NCI-H69 (cell line): ENCODE measurements around the gene SLC24A4.
A peak's percentile ranks its signal among the peaks of the same experiment; 100 is the strongest.

ENCODE experiments used
- DNase-seq: peaks from one replicate; lab custom pipeline; 2025; lab: John Stamatoyannopoulos, UW

Gene SLC24A4, protein sequence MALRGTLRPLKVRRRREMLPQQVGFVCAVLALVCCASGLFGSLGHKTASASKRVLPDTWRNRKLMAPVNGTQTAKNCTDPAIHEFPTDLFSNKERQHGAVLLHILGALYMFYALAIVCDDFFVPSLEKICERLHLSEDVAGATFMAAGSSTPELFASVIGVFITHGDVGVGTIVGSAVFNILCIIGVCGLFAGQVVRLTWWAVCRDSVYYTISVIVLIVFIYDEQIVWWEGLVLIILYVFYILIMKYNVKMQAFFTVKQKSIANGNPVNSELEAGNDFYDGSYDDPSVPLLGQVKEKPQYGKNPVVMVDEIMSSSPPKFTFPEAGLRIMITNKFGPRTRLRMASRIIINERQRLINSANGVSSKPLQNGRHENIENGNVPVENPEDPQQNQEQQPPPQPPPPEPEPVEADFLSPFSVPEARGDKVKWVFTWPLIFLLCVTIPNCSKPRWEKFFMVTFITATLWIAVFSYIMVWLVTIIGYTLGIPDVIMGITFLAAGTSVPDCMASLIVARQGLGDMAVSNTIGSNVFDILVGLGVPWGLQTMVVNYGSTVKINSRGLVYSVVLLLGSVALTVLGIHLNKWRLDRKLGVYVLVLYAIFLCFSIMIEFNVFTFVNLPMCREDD

DNA sequence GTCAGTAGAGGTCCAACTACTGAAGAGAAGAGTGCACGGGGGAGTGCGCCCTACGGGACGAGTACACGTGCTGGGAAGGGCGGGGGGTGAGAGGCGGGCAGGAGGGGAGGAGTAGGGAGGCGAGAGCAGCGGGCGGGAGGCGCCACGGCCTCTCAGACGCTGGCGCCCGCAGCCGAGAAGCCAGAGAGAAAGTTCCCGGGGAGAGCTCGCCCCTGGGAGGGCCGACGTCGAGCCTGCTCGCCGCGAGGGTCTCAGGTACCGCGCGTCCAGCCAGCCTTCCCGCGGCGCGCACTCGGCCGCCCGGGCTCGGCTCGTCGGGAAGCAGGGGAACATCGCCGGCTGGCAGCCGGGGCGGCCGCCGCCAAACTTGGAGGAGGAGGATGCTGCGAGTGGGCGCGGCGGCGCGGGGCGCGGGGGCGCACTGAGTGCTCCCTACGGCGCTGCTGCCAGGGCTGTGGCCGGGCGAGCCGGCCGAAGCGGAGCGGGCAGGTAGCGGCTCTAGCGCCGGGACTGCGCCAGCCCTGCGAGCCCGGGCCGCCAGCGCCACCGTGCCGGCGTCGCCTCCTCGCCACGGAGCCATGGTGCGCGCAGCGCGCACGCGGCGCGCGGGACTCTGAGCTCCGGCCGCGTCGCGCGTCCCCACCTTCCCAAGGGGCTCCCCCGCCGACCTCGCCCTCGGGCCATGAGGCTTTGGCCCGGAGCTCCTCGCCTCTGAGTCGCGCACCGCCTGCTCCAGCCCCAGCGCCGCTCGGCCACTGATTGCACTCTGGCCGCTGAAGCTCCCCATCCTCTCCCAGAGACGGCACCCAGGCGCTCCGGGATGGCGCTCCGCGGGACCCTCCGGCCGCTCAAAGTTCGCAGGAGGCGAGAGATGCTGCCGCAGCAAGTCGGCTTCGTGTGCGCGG is at the start of gene SLC24A4:
SLC24A4 (plus strand) TSS at position 155 of the 905 bp plus-strand sequence; CDS start at position 821, 666 bp downstream.
- peak; percentile 57 for DNase-seq

DNA sequence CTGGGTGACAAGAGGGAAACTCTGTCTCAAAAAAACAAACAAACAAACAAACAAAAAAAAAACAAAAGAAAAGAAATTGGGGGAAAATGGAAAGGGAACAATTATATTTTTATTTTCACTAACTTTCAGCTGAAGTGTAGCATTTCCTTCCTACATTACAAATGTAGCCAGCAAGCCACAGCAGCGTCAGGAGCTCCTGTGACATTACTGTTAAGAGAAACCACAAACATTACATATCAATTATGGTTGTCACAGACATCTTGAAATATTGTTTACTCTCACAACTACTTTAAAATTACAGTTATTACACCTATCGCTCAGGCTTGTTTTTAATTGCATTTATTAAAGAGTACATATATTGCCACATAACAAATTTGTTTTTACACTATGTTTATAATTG is 49.8 kb upstream of the SLC24A4 start:
- no peak for DNase-seq

DNA sequence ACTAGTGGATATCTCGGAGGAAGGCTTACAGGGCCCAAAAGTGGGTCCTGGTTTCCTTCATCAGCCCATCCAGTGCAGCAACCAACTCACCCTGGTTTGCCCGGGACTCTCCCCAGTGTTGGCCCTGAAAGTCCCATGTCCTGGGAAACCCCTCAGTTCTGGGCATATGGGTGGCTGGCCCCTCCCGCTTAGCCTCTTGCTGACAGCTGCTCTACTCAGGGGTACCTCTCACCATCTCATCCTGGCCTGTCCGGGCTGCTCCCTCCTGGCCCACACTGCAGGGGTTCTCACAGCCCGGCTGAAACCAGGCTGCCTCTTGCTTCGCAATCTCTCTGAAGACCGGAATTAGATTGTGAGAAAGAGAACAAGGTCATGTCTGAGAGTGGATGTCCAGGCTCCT is 48.9 kb upstream of the SLC24A4 start:
- no peak for DNase-seq

DNA sequence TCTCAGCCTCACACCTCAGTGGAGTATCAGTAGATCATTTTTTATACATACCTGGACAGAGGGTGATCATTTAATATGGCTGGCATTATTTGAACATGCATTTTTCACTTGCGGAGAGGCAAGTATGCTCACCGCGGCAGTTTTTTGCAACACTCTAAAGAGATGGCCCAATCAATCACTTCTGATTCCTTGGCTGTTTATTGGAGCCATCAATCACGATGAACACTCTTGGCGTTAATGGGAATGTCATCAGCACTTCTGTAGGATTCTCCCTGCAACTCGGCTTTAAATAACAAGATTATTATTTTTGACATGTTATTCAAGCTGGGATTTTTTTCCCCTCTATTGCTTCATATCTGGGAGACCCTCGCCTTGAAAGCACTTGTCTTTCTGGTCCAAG is 46.9 kb upstream of the SLC24A4 start:
- no peak for DNase-seq

DNA sequence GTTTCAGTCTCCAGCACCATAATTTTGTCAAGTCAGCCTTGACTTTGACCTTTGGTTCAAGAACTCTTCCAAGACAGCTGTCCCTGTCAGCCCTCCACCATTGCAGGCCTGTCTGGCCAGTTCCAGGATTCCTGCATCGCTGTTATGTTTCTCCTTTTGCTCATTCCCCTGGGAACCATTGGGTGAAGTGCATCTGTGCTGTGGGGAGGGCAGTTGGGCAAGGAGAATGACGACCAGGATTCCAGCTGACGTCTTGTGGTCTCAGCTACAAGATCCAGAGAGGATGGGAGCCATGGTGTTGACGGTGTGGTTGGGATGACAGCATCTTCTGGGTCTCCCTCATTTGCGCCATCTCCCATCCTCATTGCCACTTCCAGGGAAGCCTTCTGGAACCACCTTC is 45.9 kb upstream of the SLC24A4 start:
- DNase-seq, result no peak

DNA sequence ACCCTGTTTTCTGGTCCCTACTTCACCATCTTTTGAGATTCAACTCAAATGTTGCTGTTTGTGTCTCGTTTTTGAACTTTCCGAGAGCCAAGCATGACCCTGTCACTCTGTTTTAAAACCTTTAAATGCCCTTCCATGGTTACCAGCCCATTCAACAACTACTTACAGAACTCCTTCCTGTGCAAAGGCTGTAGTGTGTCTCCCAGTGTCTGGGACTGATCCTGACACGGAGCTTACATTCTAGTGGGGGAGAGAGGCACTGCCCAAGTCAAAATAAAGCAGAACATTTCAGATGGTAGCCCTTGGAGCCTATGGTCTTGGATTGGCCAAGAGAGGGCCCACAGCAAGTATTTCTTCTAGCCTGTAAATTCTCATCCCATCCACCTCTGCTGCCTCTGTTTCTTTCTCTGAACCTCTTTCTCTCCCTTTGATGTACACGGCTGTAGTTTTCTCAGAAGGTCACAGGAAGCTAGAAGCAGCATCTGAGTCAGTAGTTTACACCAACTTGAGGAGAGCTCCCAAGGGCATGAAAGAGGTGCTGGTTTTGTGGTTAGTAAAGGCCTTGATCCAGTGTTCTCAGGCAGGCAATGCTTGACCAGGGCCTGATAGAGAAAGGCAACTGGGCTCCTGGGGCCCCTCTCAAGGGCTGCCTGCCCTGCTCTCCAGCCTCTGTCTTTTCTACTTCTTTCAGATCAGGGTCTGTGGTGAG is 42.3 kb upstream of the SLC24A4 start:
- no peak for DNase-seq

DNA sequence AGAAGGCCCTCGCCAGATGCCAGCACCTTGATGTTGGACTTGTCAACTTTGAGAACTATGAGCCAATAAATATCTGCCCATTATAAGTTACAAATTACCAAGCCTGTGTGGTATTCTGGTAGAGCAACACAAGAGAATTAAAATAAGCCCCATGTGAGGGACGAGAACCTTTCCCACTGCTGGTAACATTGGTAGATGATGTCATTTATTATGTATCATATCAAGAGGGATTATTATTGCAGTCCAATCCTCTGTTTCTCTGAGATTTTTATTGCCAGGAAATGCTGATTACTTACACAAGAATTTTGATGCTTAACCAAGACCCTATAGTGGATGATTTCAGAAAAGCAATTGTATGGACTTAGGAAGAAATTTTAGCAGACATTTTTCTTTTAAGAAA is 40.3 kb upstream of the SLC24A4 start:
- no peak for DNase-seq

DNA sequence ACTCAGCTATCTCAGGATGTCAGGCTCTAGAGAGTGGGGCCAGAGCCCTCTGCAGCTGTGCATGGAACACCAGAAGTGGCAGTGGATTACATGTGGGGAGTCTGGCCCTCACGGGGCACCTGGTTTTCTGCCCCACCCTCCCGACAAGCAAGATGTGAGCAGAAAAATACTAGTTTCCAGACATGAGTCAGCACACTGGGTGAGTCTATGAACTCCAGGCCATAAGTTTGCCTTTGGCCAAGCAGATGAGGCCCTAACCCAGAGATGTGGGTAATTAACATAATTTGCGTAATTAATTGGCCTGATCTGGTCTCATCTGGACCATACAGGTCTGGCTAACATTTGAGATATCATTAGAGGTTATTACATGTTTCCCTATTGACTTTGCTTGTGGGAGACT is 37.7 kb upstream of the SLC24A4 start:
- DNase-seq, result peak; percentile 77

DNA sequence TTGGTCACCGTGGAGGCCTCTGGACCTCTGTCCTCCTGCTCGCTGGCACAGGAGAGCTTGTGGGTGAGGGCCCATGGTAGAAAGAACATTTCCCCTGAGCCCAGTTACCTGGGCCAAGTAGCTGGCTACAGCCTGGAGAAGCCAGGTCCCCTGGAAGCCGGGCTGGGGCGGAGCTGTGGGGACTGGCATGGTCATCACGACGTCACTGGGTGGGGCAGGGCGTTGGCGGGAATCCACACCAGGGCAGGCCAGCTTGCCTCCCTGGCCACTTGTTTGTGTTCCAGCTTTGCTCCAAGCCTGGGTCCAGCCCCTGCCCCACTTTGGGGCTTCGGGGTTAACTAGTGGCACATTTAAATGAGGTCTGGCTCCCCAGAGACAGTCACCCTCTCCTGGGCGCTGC is 35.0 kb upstream of the SLC24A4 start:
- no peak for DNase-seq

DNA sequence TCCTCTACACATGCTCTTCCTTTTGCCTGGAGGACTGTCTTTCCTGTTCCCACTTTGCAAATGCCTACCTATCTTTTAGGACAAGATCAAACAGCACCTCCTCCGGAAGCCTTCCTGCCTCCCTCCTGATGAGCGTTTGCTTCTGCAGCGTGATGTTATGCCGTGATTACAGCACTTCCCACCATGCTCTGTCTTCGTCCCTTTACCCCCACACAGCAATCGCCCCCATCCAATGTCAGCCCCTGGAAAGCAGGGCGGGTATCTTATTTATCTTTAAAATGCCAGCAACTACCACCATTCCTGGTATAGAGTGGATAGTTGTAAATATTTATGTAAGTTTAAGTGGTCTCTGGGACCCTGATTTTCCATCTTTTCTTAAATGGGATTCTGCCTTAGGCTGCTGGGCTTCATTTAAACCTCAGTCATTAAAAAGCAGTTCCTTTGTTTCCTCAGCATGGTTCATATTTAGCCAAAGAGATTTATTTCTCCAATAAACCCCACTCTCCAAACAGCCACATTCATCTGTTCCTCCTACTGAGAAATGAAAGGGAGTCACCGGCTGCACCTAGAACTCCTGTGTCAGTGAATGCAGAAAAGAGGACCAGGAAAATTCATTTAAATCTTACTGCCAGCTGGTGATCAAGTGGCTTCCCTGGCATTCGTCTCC is 33.8 kb upstream of the SLC24A4 start:
- no peak for DNase-seq

DNA sequence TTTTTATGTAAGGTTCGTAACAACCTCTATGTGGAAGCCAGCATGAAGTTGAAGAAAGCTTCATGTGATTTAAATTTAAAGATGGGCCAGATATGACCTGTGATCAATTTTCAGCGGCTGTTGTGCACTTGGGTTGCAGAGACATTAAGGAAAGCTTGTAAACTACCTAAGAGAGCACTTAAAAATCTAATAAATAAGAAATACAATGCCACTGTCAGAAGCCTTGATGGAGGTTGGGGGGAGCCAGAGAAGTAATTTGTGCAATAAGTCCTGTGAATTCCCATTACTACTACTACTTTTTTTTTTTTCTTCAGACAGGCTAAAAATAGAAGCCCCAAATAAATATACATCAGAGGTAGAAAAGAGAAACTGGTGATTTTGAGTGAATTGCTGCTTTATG is 30.3 kb upstream of the SLC24A4 start:
- no peak for DNase-seq

DNA sequence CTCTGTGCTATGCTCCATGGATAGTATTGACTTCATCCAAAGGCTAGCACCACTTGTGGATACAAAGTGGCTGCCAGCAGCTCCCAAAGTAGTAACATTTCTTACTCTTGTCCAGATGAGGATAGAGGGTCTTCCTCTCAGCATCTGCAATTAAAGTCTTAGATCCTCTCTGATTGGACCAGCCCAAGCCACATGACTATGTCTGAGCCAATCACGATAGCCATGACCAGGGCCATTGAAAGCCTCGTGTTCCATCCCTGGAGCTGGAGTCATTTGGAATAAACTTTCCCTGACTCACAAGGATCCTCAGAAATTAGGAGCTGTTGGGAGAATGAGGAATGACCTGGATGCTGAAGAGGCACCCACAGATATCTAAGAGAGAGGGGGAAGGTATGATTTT is 28.5 kb upstream of the SLC24A4 start:
- no peak for DNase-seq

DNA sequence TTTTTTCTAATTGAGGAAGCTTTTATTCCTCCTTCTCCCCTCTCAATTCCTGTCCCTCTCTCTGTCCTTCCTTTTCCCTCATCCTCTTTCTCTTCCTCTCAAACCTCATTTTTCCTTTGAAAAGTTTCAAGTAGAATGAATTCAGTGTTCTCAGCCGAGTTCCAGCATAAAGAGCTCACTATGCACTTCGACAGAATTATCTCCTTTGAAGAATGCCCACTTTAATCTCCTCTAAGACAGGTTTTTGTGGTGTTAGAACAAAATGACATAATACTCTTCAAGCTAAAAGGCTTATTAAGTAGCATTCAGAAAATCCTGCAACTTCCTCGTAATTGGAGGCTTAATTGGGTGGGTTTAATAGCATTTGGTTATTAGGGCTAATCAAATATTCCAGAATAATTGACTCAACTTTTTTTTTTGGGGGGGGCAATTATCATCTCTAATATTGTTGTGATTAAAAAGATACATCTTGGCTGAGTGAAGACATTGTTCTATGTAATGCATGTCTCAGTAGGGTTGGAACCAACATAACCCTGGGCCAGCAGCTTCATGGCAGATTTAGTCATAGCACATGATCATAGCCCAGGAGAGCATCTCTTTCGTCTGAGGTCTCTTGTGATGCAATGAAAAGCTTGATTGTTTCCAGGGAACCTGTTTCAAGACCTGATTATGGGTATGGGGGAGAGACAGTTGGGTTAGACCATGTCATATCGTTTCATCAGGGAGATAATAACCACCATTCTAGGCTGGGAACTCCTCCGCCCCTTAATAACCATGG is 25.0 kb upstream of the SLC24A4 start:
- no peak for DNase-seq

DNA sequence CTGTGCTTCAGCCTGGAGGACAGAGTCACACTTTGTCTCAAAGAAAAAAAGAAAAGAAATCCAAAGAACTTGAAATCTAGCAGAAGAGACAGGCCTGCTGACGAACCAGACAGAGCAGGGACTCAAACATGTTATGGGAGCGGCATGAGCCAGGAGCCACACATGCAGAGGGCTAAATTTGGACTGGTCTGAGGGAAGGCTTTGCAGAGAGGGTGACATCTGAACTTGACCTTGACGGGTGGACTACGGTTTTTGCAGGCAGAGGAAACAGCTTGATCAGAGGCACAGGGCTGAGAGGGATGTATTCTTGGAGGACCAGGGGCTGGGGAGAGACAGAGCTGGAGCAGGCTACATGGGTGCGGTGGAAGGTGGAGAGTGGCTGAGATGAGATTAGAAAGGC is 20.5 kb upstream of the SLC24A4 start:
- no peak for DNase-seq

DNA sequence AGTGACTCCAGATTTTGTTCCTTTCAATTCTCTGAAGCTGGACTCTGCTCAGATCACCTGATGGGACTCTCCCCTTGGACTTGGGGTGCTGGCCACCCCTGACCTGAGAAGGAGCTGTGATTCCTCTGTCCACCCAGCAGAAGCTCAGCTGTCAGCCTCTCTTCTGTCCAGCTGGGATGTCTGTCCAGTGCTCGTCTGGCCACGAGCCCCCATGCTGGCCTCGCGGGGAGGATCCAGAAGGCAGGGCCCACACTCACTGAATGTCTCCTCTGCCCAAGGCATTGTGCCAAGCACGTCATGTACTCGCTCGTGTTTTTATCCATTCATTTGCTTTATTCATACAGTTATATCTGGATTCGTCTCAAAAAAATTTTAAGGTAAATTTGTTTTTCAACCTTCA is 14.2 kb upstream of the SLC24A4 start:
- no peak for DNase-seq

DNA sequence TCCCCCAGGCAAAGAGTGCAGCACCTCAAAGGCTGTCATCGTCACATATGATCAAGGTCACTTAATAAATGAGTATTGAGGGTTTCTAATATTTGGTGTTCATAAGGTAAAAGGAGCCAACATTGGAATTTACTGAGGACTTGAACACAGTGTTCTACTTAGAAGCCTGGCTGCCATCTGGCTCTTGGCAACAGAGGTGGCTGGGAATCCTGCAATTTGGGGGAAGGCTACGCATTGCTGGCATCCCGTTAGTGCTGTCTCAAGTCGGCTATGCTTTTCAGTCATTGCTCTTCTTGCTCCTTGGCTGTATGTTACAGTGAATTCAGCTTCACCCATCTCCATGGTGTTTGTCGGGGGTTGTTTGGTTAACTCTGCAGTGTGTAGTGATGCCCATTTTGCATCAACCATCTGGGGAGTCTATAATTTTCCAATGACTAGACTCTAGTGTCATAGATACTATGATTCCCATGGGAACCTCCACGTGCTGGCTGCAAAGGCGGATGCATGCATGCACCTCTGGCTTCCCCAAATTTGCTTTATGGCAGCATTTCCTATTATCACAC is 12.9 kb upstream of the SLC24A4 start:
- peak; percentile 5 for DNase-seq

DNA sequence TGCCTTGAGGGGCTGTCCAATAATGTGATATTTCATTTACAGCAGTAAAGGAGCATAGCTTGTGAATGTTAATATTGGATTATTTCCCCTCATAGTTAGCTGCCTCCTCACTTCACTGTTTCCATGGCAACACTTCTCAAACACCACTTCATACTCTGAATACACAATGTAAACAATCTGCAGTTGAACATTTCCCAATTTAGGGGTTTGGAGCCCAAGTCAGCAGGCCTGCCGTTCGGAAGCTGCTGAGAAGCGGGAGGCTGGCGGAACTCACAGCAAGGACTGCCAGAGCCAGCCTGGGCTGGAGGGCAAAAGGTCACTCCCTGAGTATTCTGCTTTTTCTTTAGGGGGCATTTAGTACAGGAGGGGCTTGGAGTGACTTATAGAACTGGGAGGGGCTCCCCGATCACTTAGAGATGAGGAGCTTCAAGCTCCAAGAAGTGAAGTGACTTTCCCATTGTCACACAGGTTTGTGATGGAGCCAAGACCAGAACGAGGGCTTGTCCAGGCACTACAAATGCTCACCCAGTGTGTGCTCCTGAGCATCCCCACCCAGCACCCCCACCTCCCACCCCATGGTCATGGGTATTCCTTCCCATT is 12.1 kb upstream of the SLC24A4 start:
- DNase-seq, result no peak

DNA sequence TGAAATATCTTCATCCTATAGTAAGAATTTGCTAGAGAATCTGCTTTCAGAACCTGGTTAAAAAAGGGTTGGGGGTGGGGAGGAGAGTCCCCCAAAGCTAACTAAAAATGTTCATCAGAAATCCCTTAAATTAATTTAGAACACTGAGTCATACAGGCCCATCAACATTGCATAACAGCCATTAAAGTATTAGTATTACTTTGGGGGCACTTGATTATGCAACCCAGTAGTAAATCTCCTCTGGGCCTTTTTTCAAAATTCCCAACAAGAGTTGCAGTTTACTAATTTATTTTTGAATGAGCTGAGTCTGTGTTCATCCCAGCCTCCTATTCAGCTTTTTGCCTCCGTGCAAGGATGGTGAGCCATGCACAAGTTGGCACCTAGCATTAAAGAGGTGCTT is 8.8 kb upstream of the SLC24A4 start:
- DNase-seq, result no peak

DNA sequence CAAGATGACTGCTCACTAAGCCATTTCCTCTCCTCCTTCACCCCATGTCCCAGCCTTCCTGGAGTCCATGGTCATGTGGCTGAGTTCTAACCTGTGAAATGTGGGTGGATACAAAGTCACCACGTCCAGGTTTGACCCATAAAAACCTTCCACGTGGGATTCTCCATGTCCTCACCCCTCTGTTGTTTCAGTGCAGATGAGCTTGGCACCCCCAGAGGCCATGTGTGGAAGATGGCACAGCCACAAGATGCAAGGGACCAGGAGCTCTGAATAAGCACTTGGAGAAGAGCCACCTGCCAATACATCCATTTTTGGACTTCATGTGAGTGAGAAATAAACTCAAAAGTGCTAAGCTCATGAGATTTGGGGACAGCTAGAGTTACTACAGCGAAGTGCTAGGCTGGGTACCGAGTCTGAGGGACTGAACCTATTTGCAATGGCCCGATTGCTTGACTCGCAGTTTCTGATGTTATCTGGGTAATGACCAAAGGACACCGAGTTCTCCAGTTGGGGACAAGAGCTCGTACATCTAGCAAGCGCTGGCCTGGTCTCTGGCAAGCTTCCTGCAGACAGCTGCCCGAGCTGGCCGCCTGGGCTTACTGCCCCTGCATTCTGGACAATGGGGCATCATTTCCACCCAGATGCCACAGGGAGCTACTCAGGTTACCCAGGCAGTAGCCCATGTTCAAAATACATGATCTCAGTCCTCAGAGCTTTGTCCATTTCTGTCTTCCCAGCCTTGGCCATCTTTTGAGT is 7.7 kb upstream of the SLC24A4 start:
- DNase-seq, result no peak
